GM18868 (cell line): ENCODE results near the gene EEF2K.

Source experiments
- ATAC-seq: cut with Tn5 transposase; IDR thresholded peaks from one replicate; pipeline ENCODE4 v1.9.1; 2021; ENCODE audit warnings: mild to moderate bottlenecking, moderate library complexity; ENCODE audit not compliant: unreplicated experiment

The EEF2K gene

DNA sequence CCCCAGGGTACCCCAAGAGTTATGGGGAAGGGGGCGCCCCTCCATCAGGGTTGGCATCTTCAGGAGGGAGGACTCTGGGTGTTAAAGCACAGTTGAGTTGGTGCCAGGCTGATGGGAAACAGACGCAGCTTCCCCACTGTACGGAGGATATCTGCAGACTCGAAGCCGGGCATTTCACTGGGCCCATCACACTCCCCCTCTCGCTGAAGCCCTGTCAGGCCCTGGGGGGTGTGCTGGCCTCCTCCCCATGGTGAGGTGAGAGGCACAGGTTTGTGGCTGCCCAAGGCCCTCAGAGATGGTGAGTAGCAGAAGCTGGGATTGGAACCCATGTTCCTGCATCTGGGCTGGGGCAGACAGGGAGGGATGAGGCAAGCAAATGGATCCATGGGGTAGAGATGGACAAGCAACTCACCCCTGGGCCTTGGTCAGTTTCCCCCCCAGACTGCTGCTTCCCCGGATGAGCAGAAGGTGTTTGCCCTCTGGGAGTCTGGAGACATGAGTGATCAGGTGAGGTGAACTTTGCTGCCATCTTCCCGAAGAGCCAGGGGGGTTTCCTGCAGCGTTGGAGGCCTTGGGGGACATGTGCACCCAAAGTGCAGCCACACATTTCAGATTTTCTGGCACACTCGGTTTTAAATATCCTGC, 122.1 kb downstream of the EEF2K start:
- no peak for ATAC-seq

DNA sequence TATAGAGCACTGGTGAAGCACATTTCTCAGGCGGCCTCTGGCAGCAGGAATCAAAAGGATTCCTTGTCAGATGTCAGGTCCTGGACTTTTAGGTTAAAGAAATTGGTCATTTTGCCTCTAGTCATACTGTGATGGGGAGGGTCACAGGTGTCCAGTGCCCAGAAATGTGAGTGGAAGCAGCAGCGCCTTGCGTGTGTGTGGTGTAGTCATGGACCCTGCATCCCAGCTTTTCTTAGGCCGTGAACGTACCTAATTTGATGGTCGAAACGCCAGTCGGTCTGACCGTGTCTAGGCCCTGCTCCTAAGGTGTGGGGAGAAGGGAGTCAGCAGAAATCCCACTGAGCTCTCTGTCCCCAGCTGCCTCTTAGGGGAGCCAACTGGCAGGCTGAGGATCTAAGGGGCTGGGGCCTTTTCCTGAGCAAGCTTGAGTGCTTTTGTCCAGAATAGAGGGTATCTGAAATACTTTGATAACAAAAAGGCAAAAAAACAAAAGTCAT, 123.2 kb downstream of the EEF2K start:
- no peak for ATAC-seq

DNA sequence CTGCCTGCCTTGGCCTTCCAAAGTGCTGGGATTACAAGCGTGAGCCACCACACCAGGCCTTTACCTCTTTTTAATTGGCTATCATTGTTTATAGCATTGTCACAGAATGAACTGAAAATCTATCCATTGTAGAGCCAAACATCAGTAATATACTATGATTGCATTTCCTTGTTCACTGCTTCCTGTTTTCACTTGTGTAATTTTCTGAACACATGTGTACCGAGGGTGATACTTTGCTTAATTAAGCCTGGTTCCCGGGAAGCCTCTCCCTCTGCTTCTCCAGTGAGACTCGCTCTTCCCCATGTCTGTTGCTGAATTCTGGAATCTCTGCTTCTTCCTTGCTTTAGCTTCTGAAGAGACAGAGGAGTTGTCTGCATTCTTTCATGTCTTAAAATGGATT, 124.2 kb downstream of the EEF2K start:
- ATAC-seq, result no peak

DNA sequence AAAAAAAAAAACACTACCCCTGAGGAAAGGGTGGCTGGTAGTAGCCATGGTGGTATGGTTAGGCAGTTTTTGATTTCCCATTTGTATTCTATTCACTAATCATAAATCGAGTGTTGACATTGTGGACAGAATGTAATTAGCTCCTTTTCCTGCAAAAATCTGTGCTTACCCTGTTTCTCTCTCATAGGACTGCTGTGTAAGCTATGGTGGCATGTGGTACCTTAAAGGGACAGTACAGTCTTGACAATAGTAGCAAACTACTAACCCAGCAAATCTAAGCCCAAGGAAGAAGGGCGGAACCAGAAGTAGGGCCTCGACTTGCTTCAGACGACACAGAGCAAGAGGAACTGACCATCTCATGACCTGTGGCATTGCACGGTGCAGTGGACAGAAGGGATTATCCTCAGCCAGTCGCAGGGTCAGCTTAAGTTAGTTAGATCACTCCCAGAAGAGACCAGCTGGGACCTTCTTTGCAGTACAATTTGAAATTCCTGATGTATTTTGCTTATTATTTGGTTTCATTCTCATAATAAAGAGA, 127.4 kb downstream of the EEF2K start:
- ATAC-seq, result no peak

DNA sequence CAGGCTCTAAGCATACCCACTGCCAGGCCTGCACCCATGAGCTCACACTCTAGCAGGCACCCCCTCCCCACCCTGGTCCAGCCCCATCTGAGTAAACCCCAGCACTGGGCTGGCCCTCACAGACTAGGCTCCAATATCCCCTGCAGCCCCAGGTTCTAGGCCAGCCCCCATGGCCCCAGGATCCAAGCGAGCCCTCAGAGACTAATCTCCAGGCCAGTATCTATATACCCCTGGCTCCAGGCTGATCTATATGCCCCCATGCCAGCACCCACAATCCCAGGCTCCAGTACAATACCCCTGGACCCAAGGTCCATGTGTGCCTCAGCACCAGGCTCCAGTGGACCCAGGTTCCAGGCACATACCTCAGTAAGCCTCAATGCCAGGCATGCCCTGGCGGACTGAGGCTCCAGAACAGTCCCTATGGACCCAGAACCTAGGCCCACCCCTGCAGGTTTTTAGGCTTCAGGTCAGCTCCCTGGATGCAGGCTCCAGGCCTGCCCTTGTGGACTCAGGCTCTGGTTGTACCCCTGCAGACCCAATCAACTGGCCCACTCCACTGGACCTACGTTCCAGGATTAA, 129.7 kb downstream of the EEF2K start:
- no peak for ATAC-seq

DNA sequence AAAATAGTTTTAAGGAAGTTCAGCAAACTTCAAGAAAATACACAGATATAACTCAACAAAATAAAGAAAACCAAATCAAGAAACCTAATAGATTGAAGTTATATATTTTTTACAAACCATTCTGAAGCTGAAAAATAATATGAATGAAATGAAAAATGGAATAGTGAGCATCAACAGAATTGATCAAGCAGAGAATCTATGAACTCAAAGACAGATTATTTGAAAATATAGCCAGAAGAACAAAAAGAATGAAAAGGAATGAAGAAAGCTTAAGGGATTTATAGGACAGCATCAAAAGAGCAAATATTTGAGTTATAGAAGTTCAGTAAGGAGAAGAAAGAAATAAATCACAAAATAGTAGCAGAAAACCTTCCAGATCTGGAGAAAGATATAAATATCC, 130.5 kb downstream of the EEF2K start:
- no peak for ATAC-seq

DNA sequence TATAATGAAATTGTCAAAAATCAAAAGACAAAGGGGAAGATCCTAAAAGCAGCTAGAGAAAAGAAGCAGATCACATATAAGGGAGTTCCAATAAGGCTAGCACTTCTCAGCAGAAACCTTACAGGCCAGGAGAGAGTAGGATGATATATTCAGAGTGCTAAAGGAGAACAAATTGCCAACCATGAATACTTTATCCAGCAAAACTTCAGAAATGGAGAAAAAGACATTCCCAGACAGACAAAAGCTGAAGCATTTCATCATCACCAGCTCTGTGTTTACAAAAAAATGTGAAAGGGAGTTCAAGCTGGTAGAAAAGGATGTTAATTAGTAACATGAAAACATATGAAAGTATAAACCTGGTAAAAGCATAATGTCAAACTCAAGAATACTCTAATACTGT, 131.0 kb downstream of the EEF2K start:
- no peak for ATAC-seq

DNA sequence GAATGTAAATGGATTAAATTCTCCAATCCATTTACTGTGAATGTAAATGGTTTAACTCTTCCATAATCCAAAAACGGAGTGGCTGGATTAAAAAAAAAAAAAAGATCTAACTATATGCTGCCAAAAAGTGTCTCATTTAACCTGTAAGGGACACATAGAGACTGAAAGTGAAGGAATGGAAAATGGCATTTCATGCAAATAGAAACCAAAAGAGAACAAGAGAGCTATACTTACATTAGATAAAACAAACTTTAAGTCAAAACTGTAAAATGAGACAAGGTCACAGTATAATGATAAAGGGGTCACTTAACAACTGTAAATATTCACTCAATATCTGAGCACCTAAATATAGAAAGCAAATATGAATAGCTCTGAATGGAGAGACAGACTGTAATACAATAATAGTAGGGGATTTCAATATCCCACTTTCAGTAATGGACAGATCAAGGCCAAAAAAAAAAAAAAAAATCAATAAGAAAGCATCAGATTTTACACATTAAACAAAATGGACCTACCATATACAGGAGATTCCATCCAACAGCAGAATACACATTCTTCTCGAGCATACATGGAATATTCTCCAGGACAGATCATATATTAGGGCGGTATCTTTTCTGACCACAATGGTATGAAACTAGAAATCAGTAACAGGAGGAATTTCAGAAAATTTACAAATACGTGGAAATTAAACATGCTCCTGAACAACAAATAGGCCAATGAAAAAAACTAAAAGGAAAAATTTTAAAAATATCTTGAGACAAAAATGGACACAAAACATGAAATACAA, 132.0 kb downstream of the EEF2K start:
- no peak for ATAC-seq
